RPMI8226 (cell line): ENCODE data around the gene C2CD4D.

Experiments used
- DNase-seq: peaks from one replicate; pipeline ENCODE4 v3.0.0-alpha.2; 2015

Gene C2CD4D

DNA sequence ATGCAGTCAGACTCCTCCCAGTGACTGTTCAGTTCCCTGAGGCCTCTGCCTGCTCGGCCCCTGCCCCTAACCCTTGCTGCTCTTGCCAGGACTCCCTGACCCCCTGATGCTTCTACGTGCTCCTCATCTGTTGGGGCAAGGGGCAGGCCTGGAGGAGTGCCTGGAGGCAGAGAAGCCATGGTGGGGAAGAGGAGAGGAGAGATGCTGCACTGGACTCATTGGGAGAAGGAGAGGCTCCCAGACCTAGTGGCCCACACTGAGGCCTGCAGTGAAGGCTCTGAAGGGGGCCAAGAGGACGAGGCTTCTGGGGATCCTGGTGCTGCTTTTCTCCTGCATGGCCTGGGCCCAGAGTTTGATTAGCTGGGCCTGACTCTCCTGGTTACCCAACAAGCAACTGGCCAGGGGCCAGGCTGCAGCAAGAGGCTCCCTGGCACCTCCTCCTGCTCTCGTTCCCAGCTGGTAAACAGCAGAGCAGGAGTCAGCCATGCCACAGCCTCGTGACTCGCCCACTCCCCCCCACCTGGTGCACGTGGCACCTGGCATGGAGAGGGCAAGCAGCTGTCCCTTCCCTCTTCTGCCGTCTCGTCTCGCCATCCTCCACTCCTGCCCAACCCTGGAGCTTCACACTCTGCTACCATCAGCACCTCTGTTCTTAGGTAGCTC lies 7.2 kb downstream of the C2CD4D start:
- peak; percentile 94 for DNase-seq

- peak; percentile 25 for DNase-seq
Observed at GRCh38 chr1:151831605-151832004, 8.0 kb downstream of the C2CD4D start, which contains the start of gene RORC. Gene RORC, minus strand, starts transcription at chr1:151831802. Its CDS starts 38 bp downstream, at chr1:151831764.

- no peak for DNase-seq
Observed at GRCh38 chr1:151831256-151831591, 8.4 kb downstream of the C2CD4D start.

GRCh38 chr1:151830055-151830454 lies 9.6 kb downstream of the C2CD4D start:
- no peak for DNase-seq

- no peak for DNase-seq
Observed at GRCh38 chr1:151829352-151830046, 10.1 kb downstream of the C2CD4D start.

DNA sequence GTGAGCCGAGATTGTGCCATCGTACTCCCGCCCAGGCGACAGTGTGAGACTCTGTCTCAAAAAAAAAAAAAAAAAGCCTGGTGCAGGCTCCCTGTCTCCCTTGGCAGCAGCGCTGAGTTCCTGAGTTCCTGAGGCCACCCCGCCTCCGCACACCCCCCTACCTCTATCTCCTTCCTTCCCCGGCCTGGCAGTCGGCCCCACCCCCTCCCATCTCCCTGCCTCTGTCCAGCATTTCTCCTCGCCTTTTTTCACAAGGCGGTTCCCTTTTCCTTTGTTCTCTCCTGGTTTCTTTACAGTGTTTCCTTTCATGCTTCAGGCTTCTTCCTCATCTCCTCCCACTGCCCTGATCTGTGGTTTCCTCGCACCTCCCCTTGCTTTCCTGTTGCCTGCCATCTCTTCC lies 10.7 kb downstream of the C2CD4D start:
- DNase-seq: no peak

GRCh38 chr1:151827853-151828252 lies 11.8 kb downstream of the C2CD4D start:
- DNase-seq: peak; percentile 50

- peak; percentile 21 for DNase-seq
Observed at GRCh38 chr1:151825751-151826660, 13.6 kb downstream of the C2CD4D start.

GRCh38 chr1:151825204-151825603 lies 14.4 kb downstream of the C2CD4D start:
- no peak for DNase-seq

- DNase-seq: no peak
Observed at GRCh38 chr1:151823175-151823574, 16.4 kb downstream of the C2CD4D start.

DNA sequence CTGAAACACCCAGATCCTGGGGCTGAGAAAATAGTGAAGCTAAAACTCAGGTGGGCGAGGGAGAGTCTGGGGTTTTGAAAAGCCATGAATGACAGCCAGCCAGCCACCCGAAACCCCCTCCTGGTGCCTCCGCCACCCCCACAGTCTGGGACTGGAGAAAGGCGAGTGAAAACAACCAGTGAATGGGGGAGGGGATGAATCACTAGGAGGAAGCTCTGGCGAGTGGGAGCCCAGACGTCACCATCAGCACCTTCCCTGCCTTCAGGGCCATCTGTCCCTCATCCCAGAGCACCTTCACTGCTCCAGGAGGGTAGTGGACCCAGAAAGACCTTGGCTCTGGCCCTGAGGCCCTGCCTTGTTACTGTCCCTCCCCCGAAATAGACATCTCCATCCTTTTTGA lies 17.2 kb downstream of the C2CD4D start:
- DNase-seq: peak; percentile 23

- peak; percentile 80 for DNase-seq
Observed at GRCh38 chr1:151820940-151821339, 18.7 kb downstream of the C2CD4D start.

- DNase-seq: peak; percentile 58
Observed at GRCh38 chr1:151819976-151820623, 19.5 kb downstream of the C2CD4D start.

GRCh38 chr1:151819227-151819835 lies 20.3 kb downstream of the C2CD4D start:
- DNase-seq: no peak

- DNase-seq: peak; percentile 68
Observed at GRCh38 chr1:151817353-151817730, 22.3 kb downstream of the C2CD4D start.

DNA sequence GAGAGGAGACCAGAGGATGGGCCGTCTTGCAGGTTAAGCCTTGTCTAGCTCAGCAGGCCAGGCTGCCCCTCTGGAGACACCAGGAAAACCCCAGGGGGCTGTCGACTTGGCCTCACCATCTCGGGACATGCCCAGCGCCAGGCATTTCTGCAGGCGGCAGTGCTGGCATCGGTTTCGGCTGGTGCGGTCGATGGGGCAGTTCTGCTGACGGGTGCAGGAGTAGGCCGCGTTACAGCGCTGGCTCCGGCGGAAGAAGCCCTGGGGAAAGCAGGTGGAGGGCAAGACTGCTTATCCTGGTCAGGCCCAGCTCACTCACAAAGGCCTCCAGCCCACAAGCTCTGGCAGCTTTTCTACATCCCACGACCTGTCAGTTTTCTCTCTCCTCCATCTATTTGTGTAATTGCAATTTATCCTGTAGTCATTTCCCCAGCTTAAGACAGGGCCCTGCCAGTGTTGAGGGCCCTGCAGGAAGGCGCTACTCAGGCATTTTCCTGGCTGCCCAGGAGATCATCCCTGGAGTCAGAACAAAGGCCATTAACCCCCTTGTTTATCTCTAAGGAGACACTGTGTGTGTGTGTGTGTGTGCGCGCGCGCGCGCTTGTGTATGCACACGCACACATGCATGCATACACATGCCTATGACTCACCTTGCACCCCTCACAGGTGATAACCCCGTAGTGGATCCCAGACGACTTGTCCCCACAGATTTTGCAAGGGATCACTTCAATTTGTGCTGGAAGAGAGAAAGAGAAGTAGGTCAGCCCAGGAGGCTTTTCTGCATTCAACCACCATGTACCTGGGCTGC lies 22.9 kb downstream of the C2CD4D start:
- DNase-seq: peak; percentile 43

DNA sequence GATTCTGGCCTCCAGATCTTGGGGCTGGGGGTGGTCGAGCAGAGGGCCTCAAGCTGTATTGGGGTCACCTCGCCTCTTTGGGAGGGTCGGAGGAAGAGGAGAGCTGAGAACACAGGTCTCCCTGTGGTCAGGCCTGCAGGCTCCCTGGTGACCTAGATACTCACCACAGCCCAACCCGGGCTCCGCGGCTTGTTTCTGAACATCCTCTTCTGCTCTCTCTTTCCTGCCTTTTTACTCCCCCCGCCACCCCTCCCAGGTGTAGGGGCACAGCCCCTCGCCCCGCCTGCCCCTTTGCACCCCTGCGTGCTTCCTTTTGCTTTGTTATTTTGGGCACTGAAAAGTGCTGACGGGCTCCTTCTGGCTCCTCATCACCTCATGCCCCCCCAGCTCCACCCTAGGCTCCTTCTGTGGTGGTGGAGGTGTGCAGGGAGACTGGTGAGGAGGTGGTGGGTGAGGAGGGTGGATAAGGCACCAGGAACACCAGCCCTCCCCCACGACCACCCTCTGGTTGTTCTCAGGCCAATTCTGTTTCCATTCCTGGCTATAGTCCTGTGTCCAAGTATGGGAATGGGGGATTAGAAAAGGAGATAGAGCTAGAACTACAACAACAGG lies 23.8 kb downstream of the C2CD4D start:
- peak; percentile 96 for DNase-seq

DNA sequence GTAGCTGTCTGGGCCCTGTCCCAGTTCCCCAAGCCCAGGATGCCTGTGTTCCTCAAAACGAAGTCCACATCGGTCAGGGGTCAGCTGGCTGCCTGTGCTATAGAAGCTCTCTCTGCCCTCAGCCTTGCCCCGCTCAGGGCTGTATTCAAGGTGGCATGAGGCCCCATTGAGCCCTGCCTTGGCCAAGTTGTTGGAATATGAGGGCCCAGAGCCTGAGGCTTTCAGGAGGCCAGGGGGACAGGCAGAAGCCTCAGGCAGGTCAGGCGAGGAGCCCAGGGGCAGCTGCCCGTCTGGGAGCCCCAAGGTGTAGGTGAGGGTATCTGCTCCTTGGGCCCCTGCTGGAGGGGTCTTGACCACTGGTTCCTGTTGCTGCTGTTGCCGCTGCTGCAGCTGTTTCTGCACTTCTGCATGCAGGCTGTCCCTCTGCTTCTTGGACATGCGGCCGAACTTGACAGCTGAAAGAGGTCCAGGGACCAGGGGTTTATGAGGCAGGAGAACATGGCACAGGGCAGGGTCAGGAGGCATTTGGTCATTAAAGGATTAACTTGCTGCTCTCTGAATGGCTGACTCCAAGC lies 24.6 kb downstream of the C2CD4D start:
- DNase-seq: no peak

DNA sequence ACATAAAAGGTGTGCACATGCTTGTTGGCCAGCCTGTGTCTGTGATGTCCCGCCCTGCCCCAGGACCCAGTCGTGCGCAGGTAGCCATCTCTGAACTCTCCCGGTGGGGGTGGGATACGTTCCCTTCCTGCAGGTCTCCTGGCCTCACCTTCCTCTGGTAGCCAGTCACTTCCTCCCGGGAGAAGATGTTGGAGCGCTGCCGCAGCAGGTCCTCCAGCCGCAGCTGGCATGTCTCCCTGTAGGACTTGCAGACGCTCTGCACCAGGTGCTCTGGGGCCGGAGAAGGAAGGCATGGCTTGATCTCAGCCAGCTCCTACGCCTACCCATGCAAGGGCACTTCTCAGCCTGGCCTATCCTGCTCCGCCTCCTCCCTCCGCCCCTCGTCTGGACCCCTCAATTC lies 25.2 kb downstream of the C2CD4D start:
- DNase-seq: no peak

- no peak for DNase-seq
Observed at GRCh38 chr1:151813271-151813977, 26.2 kb downstream of the C2CD4D start.
